GM19043 (cell line): ENCODE data around the gene KRT77.
"Not testable (repeated sequence)": the region's sequence is repeated elsewhere in the genome, so short reads cannot be mapped to it uniquely, and the experiment has no call there.

ENCODE experiments used
- ATAC-seq: cut with Tn5 transposase; IDR thresholded peaks from one replicate; pipeline ENCODE4 v1.9.1; 2021; ENCODE audit warnings: low read depth; ENCODE audit not compliant: unreplicated experiment

Gene KRT77

GRCh38 chr12:52703424-52703823 lies at the start of gene KRT77:
Gene KRT77, minus strand, starts transcription at chr12:52703524. Its CDS starts 90 bp downstream, at chr12:52703434.
- no peak for ATAC-seq

GRCh38 chr12:52752516-52752915 lies 49.2 kb upstream of the KRT77 start:
- ATAC-seq, result no peak

GRCh38 chr12:52751795-52752194 lies 48.5 kb upstream of the KRT77 start:
- ATAC-seq, result no peak

- ATAC-seq, result not testable (repeated sequence)
These were observed 47.2 kb upstream of the KRT77 start for GRCh38 chr12:52750532-52750931.

- ATAC-seq, result no peak
These were observed 46.5 kb upstream of the KRT77 start for GRCh38 chr12:52749827-52750226.

GRCh38 chr12:52748578-52748977 lies 45.3 kb upstream of the KRT77 start:
- ATAC-seq, result no peak

- ATAC-seq, result no peak
These were observed 42.2 kb upstream of the KRT77 start for GRCh38 chr12:52745554-52745953.

GRCh38 chr12:52744493-52745156 lies 41.3 kb upstream of the KRT77 start:
- no peak for ATAC-seq

- no peak for ATAC-seq
These were observed 39.6 kb upstream of the KRT77 start for GRCh38 chr12:52742822-52743457.

- no peak for ATAC-seq
These were observed 38.9 kb upstream of the KRT77 start for GRCh38 chr12:52742196-52742580.

GRCh38 chr12:52741375-52742195 lies 38.3 kb upstream of the KRT77 start:
- no peak for ATAC-seq

GRCh38 chr12:52740584-52740983 lies 37.3 kb upstream of the KRT77 start:
- ATAC-seq, result no peak

- no peak for ATAC-seq
These were observed 36.6 kb upstream of the KRT77 start for GRCh38 chr12:52739963-52740362.

GRCh38 chr12:52735816-52736632 lies 32.7 kb upstream of the KRT77 start:
- ATAC-seq, result no peak

GRCh38 chr12:52735106-52735505 lies 31.8 kb upstream of the KRT77 start:
- ATAC-seq, result no peak

- ATAC-seq, result no peak
These were observed 27.5 kb upstream of the KRT77 start for GRCh38 chr12:52730793-52731192.

GRCh38 chr12:52730383-52730782 lies 27.1 kb upstream of the KRT77 start:
- ATAC-seq, result no peak

- ATAC-seq, result no peak
These were observed 25.8 kb upstream of the KRT77 start for GRCh38 chr12:52729147-52729546.

- no peak for ATAC-seq
These were observed 25.1 kb upstream of the KRT77 start for GRCh38 chr12:52728374-52728773.

- no peak for ATAC-seq
These were observed 23.7 kb upstream of the KRT77 start for GRCh38 chr12:52727037-52727436.

- no peak for ATAC-seq
These were observed 23.1 kb upstream of the KRT77 start for GRCh38 chr12:52726451-52726850.
